Fibroblast of lung (primary cell): ENCODE data around the gene DCAF16.

ENCODE experiments used
- CTCF ChIP-seq, 2 donors: IDR thresholded peaks in 1 of 2; conservative IDR thresholded peaks in 1 of 2; 1 replicate in 1 of 2; 2 replicates in 1 of 2; pipeline ENCODE4 v1.5.1; 2011 to 2012; ENCODE audit warnings: low read length in 2 of 2, control low read depth in 1 of 2, inconsistent platforms in 1 of 2, low read depth in 1 of 2, mild to moderate bottlenecking in 1 of 2
- EZH2 ChIP-seq: IDR thresholded peaks from 2 replicates; pipeline ENCODE4 v1.5.1; 2012; ENCODE audit warnings: low read length, control low read depth, mild to moderate bottlenecking; ENCODE audit errors: missing control alignments

DNA sequence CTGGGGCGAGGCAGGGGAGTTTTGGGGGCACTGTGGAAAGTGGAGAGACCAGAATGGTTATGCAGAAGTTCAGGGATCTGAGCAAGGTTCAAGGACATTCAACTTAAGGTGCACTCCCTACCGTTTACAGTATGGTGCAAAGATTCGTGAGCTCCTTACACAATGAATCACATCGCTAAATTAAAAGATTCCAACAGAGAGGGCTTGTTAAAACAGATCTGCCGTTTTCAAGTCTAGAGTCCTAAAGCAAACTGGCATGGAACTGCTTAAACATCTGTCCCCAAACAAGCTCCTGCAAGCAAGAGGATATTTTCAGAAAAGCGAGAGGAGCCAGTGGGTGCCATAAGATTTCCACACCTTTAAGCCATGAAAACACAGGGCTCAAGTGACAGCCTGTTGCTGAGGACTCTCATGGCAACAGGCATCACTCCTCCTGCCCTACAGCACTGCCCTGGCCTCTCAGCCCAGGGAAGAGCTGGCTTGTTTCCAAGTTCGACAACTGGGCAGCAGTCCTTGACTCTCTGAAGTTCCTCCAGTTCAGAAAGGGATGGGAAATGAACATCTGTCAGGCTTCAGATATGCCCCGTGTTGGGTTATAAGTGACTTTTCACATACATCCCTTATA is 39.2 kb downstream of the DCAF16 start:
- no peak for TF ChIP-seq CTCF (conservative IDR thresholded peaks at IDR 0.05 in 1 of 2, IDR thresholded peaks at IDR 0.05 in 1 of 2; ENCODE audit: low read depth in 1 of 2, low read length in 2 of 2)
- TF ChIP-seq EZH2, result no peak
